Measurements from ENCODE around the gene COMMD6.
A peak's percentile ranks its signal among the peaks of the same experiment; 100 is the strongest.

COMMD6 gene

DNA sequence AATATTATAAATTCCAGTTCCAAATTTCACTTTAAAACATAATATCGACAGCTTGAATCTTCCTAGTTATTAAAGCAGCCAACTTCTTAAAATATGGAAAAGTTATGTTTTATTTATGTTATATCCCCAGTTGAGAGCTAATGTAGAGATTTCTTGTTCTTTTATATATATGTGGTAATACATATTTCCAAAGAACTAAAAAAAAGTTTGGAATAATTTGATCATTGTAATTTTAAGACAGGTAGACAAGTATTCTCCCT is 54.9 kb downstream of the COMMD6 start:
- no peak for DNase-seq (ENCODE audit: low read depth in 2 of 2)

DNA sequence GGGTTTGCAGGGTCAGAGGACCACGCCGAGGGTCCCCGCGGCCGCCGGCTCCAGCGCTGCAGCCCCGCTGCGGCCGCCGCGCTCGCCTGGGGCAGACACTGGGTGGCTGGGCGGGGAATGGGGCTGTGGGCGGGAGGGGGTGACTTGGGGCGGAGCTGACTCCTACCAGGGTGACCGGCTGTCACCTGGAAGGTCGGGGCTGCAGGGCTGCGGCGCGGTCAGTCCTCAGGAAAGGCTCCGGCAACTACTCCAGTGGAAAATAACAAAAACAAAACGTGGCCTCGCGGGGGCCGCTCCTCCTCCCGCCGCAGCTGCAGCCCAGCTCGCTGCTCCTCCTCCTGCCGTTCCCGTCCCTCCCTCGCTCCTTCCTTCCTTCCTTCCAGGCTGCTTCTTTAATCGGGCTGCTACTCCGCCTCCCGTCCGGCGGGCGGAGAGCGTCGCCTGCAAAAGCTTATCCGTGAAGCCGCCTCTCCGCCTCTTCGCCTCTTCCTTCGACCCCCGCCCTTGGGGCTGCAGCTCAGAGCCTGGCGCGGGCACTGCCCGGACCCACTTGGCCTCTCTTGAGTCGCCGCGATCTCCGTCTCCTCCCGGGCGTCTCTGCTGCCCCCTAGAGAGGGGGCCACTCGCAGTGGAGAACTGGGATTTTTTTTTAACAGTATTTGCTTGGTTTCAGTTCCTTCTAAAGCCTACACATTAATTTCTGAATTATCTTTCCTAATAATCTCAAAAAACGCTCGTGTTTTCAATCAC is 55.4 kb downstream of the COMMD6 start, which contains the start of gene TBC1D4:
TBC1D4 (minus strand) TSS at position 100 of the 750 bp plus-strand sequence. CDS start 402 bp downstream, outside the sequence.
- DNase-seq (ENCODE audit: low read depth in 2 of 2), result peak in 1 of 2 donors; percentile 10

DNA sequence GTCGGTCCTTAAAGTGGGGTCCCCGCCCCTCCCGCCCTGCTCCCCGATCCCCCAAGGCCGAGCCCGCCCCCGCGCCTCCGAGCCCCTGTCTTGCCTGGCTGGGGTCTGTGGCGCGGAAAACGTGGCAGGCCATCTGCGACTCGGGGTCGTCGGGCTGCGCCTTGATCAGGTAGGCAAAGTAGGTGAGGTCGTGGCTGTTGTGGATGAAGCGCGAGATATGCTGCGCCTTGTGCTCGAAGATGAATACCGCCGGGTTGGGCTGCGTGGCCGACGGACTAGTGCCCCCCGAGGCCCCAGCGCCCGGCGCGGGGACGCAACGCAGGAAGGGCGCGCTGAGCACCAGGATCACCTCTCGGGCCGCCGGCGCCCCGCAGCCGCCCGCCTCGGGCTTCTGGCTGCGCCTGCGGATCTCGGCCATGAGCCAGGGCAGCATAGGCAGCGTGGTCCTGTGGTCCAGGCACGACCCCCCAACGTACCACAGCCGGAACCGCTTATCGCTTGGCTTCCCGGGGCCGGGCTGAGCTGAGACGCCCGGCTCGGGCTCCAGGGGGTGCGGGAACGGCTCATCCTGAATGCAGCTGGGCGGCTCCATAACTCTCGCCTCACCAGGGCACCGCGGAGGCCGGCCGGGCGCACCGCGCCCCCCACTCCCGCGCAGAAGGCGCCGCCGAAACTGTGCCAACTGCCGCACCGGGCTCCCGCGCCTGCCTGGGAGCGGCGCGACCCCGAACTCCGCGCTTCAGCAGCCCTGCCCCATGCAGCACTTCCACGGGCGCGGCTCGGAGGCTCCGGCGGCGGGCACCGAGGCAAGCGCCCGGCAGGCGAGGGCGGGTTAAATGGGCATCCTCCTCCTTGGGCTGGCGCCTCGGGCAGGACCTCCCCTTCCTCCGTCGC is 56.2 kb downstream of the COMMD6 start:
- DNase-seq (ENCODE audit: low read depth in 2 of 2), result no peak

DNA sequence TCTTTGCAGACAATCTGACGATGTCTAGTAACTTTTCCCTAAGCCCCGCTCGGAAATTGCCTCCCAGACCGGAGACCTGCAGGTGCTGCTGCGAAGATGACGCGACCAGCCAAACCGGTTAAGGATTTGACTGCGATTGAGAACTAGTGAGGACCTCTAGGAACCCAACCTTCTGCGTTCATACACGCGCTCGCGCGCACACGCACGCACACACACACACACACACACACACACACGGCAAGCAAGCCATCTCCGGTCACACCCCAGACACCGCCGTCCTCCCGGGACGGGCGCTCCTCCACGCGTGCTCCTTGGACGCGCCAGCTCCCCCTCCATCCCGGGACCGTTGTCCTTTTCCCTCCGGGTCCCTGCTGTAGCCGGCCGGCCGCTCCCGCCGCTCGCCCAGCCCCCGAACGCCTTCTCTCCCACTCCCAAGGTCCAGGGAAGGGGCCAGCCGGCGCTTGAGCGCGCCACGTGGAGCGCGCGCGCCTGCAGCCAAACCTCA is 56.9 kb downstream of the COMMD6 start:
- DNase-seq (ENCODE audit: low read depth in 2 of 2), result no peak

DNA sequence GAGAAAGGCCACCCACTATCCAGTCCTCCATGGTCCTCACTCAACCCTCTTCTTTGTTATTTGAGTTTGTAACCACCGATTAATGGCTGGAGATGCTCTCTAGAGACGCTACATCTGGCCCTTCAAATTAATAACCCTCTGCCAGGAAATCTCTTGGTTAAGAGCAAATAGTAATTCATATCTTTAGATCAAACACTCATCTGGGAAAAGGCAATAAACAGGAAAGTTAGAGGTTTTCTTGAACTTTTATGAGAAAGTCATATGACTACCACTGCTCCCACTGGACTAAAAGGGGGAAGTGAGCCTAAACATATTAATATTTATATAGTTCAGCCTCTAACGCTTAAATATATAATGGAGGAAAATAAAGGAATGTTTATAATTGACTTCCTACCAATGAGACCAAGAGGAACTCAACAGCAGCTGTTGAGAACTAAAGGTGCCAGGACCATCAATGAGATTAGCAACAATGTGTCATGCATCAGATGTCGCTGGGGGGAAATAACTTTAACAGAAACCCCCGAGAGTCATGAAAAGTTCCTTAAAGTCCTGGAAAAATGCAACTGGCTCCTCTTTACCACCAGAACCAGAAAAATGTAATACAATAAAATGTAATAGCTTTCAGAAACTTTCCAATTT is 58.4 kb downstream of the COMMD6 start:
- no peak for DNase-seq (ENCODE audit: low read depth in 2 of 2)

DNA sequence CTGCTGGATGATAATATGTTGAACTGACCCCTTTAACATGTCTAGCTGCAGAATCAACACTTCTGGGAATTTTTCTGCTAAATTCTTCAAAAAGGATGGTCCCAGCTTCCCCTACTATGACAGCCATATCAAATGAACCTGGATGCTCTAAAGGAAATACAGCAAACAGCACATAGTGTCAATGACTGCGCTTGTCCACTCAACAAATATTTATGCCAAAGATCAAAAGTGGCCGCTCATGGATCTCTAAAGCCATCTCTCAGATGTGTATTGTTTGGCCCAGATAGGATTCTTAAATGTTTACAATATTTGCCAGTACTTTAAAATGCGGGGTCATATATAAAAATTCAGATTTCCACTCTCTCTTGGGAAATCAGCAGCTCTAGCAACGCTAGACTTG is 59.0 kb downstream of the COMMD6 start:
- DNase-seq (ENCODE audit: low read depth in 2 of 2), result no peak
